Transverse colon (tissue), 4 donors: ENCODE results near the gene GET4.

ENCODE experiments used
- EP300 ChIP-seq: sonication (generic); formaldehyde crosslinking; IDR thresholded peaks from one replicate; pipeline ENCODE4 v1.6.1; 2017; ENCODE audit warnings: antibody characterized with exemption, low read depth
- POLR2AphosphoS5 ChIP-seq, 3 donors: sonication (generic); formaldehyde crosslinking; IDR thresholded peaks; one replicate each; pipeline ENCODE4 v1.6.1; 2016; ENCODE audit warnings: antibody characterized with exemption in 3 of 3
- TF ChIP-seq, protein P1 (sequence below), 5 experiments: fragments of 200-600 bp in 3 of 5; fragments of 450-650 bp in 2 of 5; sonication (generic) in 3 of 5; IDR thresholded peaks; 1 replicate in 2 of 5; 2 replicates in 3 of 5; pipeline ENCODE4 v1.5.1; 2016 to 2017; ENCODE audit warnings: antibody characterized with exemption in 5 of 5, inconsistent platforms in 3 of 5, mild to moderate bottlenecking in 2 of 5, moderate library complexity in 1 of 5

DNA sequence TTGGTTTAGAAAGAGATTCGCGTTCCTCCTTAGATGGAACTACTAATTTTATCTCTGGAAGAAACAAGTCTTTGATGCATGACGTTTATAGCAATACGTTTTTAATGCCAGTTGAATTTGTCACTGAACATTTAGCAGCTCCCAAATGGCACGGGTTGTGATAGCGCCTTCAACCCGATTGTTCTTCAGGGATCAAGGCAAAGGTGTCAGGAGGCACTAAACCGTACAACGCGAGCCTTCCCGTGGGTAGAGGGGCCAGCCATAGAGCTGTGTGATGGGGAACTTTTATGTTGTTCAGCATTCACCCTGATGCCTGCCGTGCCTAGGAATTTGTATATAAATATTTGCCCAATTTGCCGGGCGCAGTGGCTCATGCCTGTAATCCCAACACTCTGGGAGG is 3.4 kb downstream of the GET4 start:
- TF ChIP-seq POLR2AphosphoS5 (IDR thresholded peaks at IDR 0.05) (no peak), EP300 (no peak)
- TF ChIP-seq, protein P1, sequence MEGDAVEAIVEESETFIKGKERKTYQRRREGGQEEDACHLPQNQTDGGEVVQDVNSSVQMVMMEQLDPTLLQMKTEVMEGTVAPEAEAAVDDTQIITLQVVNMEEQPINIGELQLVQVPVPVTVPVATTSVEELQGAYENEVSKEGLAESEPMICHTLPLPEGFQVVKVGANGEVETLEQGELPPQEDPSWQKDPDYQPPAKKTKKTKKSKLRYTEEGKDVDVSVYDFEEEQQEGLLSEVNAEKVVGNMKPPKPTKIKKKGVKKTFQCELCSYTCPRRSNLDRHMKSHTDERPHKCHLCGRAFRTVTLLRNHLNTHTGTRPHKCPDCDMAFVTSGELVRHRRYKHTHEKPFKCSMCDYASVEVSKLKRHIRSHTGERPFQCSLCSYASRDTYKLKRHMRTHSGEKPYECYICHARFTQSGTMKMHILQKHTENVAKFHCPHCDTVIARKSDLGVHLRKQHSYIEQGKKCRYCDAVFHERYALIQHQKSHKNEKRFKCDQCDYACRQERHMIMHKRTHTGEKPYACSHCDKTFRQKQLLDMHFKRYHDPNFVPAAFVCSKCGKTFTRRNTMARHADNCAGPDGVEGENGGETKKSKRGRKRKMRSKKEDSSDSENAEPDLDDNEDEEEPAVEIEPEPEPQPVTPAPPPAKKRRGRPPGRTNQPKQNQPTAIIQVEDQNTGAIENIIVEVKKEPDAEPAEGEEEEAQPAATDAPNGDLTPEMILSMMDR (IDR thresholded peaks at IDR 0.05), result no peak
